ENCODE measurements around the gene R3HDM1. TPM values are rescaled to one million over a fixed set of nuclear protein-coding genes. Genes with fewer than 3 reads are reported as not detected.
"Not testable (repeated sequence)": the region's sequence is repeated elsewhere in the genome, so short reads cannot be mapped to it uniquely, and the experiment has no call there.

The R3HDM1 gene
- 11.3 and 16.7 TPM in 2 replicates for total RNA-seq

DNA sequence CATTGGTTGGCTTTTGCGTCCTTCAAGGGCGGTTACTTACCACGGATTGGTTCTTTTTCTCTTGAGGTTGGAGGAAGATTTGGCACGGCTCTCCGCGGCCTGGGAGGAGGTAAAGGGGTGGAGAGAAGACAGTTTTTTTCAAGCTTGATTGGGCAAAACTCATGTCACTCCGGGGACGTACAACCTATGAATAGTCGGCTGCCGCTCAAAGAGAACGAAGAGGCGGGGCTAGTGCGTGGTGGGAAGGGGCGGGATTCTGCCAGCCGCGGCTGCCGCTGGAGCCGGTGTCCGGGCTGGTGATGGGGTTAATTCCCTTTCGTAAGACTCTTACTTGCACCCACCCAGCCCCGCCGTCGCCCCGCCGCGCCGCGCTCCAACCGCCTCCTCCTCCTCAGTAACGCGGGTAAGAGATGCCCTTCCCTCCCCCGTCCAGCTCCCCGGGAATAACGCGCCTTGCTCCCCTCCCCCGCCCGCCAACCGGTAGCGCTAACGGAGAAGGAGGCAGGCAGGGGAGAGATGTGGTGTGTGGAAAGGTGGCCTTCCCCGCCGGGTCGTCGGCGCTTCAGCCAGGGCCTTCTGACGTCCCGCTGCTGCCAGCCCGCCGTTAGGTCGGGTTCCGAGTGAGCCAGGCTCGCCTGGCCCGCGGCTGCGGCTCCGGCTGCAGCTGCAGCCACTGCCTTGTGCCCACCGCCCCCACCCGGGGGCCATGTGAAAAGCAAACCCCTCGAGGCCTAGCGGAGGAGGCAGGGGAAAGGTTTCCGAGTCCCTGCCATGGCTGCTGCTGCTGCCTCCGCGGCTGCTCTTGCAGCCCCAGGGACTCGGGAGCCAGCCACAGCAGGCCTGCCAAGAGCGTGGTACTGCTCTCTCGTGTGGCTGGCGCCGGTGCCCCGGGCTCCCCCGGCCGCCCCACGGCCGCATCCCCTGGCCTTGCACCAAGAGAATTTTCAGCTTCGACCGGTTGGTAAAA, at the start of gene R3HDM1:
R3HDM1 (plus strand) TSS at position 254 of the 967 bp plus-strand sequence. CDS start 73,362 bp downstream, outside the sequence.
- peak within 1 kb of the TSS; percentile 85 for H3K4me3 ChIP-seq (ENCODE audit: low read depth, low read length)
- DNase-seq (ENCODE audit: low read depth) = peak; percentile 99
- TF ChIP-seq, protein P1, sequence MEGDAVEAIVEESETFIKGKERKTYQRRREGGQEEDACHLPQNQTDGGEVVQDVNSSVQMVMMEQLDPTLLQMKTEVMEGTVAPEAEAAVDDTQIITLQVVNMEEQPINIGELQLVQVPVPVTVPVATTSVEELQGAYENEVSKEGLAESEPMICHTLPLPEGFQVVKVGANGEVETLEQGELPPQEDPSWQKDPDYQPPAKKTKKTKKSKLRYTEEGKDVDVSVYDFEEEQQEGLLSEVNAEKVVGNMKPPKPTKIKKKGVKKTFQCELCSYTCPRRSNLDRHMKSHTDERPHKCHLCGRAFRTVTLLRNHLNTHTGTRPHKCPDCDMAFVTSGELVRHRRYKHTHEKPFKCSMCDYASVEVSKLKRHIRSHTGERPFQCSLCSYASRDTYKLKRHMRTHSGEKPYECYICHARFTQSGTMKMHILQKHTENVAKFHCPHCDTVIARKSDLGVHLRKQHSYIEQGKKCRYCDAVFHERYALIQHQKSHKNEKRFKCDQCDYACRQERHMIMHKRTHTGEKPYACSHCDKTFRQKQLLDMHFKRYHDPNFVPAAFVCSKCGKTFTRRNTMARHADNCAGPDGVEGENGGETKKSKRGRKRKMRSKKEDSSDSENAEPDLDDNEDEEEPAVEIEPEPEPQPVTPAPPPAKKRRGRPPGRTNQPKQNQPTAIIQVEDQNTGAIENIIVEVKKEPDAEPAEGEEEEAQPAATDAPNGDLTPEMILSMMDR (conservative IDR thresholded peaks at IDR 0.05; ENCODE audit: low read depth, low read length) = peak; percentile 18

DNA sequence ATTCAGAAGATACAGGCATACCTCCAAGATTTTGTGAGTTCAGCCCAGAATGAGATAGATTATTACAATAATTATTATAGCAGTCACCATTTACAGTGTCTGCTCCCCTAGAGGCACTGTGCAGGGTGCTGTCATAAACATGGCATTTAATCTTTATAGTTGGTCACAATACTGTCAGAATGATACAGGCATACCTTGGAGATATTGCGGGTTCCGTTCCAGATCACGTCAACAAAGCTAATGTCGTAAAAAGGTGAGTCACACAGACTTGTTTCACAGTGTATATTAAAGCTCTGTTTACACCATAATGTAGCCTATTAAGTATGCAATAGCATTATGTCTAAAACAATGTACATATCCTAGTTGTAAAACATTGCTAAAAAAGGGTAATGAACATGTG, 45.8 kb upstream of the R3HDM1 start:
- DNase-seq (ENCODE audit: low read depth) = no peak
- TF ChIP-seq, protein P1 (conservative IDR thresholded peaks at IDR 0.05; ENCODE audit: low read depth, low read length) = no peak
- no peak overlapping the region for H3K4me3 ChIP-seq (ENCODE audit: low read depth, low read length)

- TF ChIP-seq, protein P1 (conservative IDR thresholded peaks at IDR 0.05; ENCODE audit: low read depth, low read length) = no peak
- no peak for DNase-seq (ENCODE audit: low read depth)
These were observed 40.9 kb upstream of the R3HDM1 start for GRCh38 chr2:135490376-135490775.

DNA sequence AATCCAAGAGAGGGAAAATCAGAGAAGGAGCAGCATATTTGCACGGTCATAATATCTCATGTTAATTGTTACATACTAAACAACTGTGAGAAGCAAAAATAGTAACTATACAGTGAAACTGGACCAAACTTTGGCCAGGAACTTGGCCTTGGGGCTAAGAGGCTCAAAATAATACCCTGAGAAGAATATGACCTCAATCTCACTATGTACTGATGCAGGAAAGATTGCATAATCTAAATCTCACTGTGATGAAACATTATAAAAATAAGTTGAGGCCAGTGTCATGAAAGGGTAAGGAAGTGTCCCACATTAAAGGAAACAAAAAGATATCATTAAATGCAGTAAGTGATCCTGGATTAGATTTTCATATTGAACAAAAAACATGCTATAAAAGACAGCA, 36.8 kb upstream of the R3HDM1 start:
- TF ChIP-seq, protein P1 (conservative IDR thresholded peaks at IDR 0.05; ENCODE audit: low read depth, low read length) = no peak
- no peak overlapping the region for H3K4me3 ChIP-seq (ENCODE audit: low read depth, low read length)
- DNase-seq (ENCODE audit: low read depth) = no peak

More at GRCh38 chr2:135490376-135490775, 40.9 kb upstream of the R3HDM1 start:
- no peak overlapping the region for H3K4me3 ChIP-seq (ENCODE audit: low read depth, low read length)

- TF ChIP-seq, protein P1 (conservative IDR thresholded peaks at IDR 0.05; ENCODE audit: low read depth, low read length) = no peak
- H3K4me3 ChIP-seq (ENCODE audit: low read depth, low read length) = no peak overlapping the region
- no peak for DNase-seq (ENCODE audit: low read depth)
These were observed 36.4 kb upstream of the R3HDM1 start for GRCh38 chr2:135494917-135495316.

DNA sequence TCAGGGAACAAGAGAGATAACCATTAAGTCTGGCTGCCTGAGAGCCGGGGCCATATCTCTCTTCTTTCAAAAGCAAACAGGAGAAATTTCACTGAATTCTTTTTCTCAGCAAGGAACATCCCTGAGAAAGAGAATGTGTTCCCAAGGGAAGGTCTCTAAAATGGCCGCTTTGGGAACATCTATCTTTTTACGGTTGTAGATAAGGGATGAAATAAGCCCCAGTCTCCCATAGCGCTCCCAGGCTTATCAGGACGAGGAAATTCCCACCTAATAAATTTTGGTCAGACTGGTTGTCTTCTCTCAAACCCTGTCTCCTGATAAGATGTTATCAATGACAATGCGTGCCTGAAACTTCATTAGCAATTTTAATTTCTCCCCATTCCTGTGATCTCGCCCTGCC, 32.7 kb upstream of the R3HDM1 start:
- H3K4me3 ChIP-seq (ENCODE audit: low read depth, low read length); DNase-seq (ENCODE audit: low read depth): not testable (repeated sequence)

GRCh38 chr2:135504811-135505210, 26.5 kb upstream of the R3HDM1 start:
- no peak overlapping the region for H3K4me3 ChIP-seq (ENCODE audit: low read depth, low read length)
- DNase-seq (ENCODE audit: low read depth) = no peak
- TF ChIP-seq, protein P1 (conservative IDR thresholded peaks at IDR 0.05; ENCODE audit: low read depth, low read length) = no peak

All from epithelial cell of proximal tubule (primary cell).